Loucy (cell line): ENCODE data around the gene LRRC75B.
"Not testable (repeated sequence)": the region's sequence is repeated elsewhere in the genome, so short reads cannot be mapped to it uniquely, and the experiment has no call there.

ENCODE experiments used
- CTCF ChIP-seq: fragments of 200-600 bp; sonication (generic); conservative IDR thresholded peaks from 2 replicates; pipeline ENCODE4 v1.5.1; 2014; ENCODE audit warnings: mild to moderate bottlenecking, antibody characterized with exemption, low read length
- EZH2phosphoT487 ChIP-seq: fragments of 200-600 bp; IDR thresholded peaks from 2 replicates; pipeline ENCODE4 v1.6.1; 2018; ENCODE audit warnings: antibody characterized with exemption, mild to moderate bottlenecking, moderate library complexity, borderline replicate concordance

GRCh38 chr22:24621244-24621643 lies 28.4 kb upstream of the LRRC75B start:
- not testable (repeated sequence) for TF ChIP-seq CTCF, EZH2phosphoT487
